SK-N-SH (cell line): Measurements from ENCODE around the gene UBE2Q1. TPM values are rescaled to one million over a fixed set of nuclear protein-coding genes. Genes with fewer than 3 reads are reported as not detected.

ENCODE experiments used
- CTCF ChIA-PET: fragments of 300-600, 350-600 bp; formaldehyde crosslinking; extraction: SDS; loops from one replicate; lab custom pipeline; 2021; lab: Yijun Ruan, JAX
- POLR2A ChIA-PET: fragments of 350-600 bp; sonication (Branson Sonifier 250); formaldehyde crosslinking; extraction: SDS; loops from one replicate; lab custom pipeline; 2020; ENCODE audit warnings: antibody characterized with exemption, inconsistent platforms; lab: Yijun Ruan, JAX
- DNase-seq: peaks from one replicate; pipeline ENCODE4 v3.0.0; 2012
- H2AFZ ChIP-seq: fragments of 200-600 bp; sonication (generic); 2 replicates; pipeline ENCODE4 v1.8.1; 2016; ENCODE audit warnings: antibody characterized with exemption, mild to moderate bottlenecking, low read depth
- H3F3A ChIP-seq: fragments of 200-600 bp; sonication (generic); replicated peaks from 2 replicates; pipeline ENCODE3; 2016; ENCODE audit warnings: antibody characterized with exemption, mild to moderate bottlenecking; ENCODE audit not compliant: insufficient read depth
- H3K27ac ChIP-seq, 2 experiments: fragments of 200-500 bp in 1 of 2; fragments of 200-600 bp in 1 of 2; sonication (Bioruptor generic) in 1 of 2; sonication (generic), shearing (Covaris generic) in 1 of 2; 2 replicates each; pipeline versions ENCODE4 v1.5.1 to v1.6.1; 2014 to 2016; ENCODE audit warnings: low read depth in 2 of 2, inconsistent platforms in 1 of 2, low read length in 1 of 2, mild to moderate bottlenecking in 1 of 2, mixed read lengths in 1 of 2
- H3K27me3 ChIP-seq: fragments of 200-600 bp; sonication (generic), shearing (Covaris generic); 2 replicates; pipeline ENCODE4 v1.6.1; 2016; ENCODE audit warnings: mixed run types; ENCODE audit not compliant: insufficient read depth
- H3K36me3 ChIP-seq, 2 experiments: fragments of 200-500 bp in 1 of 2; fragments of 200-600 bp in 1 of 2; sonication (Bioruptor generic) in 1 of 2; sonication (generic) in 1 of 2; replicated peaks in 1 of 2; 2 replicates each; pipeline versions ENCODE3 to v1.5.1; 2014 to 2016; ENCODE audit warnings: low read length in 1 of 2, mild to moderate bottlenecking in 1 of 2; ENCODE audit not compliant: insufficient read depth in 2 of 2, control insufficient read depth in 1 of 2
- H3K4me1 ChIP-seq, 2 experiments: fragments of 200-500 bp in 1 of 2; fragments of 200-600 bp in 1 of 2; sonication (Bioruptor generic) in 1 of 2; sonication (generic), shearing (Covaris generic) in 1 of 2; 2 replicates each; pipeline versions ENCODE4 v1.5.1 to v1.6.1; 2014 to 2016; ENCODE audit warnings: low read depth in 1 of 2, low read length in 1 of 2, mixed run types in 1 of 2; ENCODE audit not compliant: insufficient read depth in 2 of 2, control insufficient read depth in 1 of 2
- H3K4me2 ChIP-seq: fragments of 200-600 bp; sonication (generic), shearing (Covaris generic); 2 replicates; pipeline ENCODE4 v1.6.1; 2017; ENCODE audit warnings: mixed run types
- H3K4me3 ChIP-seq, 2 experiments: fragments of 200-500 bp in 1 of 2; fragments of 200-600 bp in 1 of 2; sonication (Bioruptor generic) in 1 of 2; sonication (generic), shearing (Covaris generic) in 1 of 2; 2 replicates each; pipeline versions ENCODE4 v1.5.1 to v1.8.1; 2014 to 2016; ENCODE audit warnings: low read depth in 2 of 2, inconsistent platforms in 1 of 2, low read length in 1 of 2, mild to moderate bottlenecking in 1 of 2, mixed read lengths in 1 of 2, moderate library complexity in 1 of 2
- H3K79me2 ChIP-seq: fragments of 200-600 bp; sonication (generic); 2 replicates; pipeline ENCODE4 v1.8.1; 2017; ENCODE audit warnings: mild to moderate bottlenecking; ENCODE audit not compliant: insufficient read depth
- H3K9ac ChIP-seq: fragments of 200-600 bp; sonication (generic); 2 replicates; pipeline ENCODE4 v1.6.1; 2017; ENCODE audit warnings: mixed run types
- H3K9me2 ChIP-seq: fragments of 200-600 bp; sonication (generic); 2 replicates; pipeline ENCODE4 v1.6.1; 2017; ENCODE audit warnings: mixed run types
- H3K9me3 ChIP-seq: fragments of 200-600 bp; sonication (generic); 2 replicates; pipeline ENCODE4 v1.6.1; 2017; ENCODE audit warnings: mixed run types, mild to moderate bottlenecking, moderate library complexity
- H4K20me1 ChIP-seq: fragments of 200-600 bp; sonication (generic); 2 replicates; pipeline ENCODE4 v1.6.1; 2017; ENCODE audit warnings: mild to moderate bottlenecking, mixed run types; ENCODE audit not compliant: insufficient read depth
- FOSL2 ChIP-seq: IDR thresholded peaks from 2 replicates; pipeline ENCODE4 v1.4.0; 2012; ENCODE audit warnings: low read depth, mild to moderate bottlenecking, moderate library complexity, borderline replicate concordance
- GABPA ChIP-seq: IDR thresholded peaks from 2 replicates; pipeline ENCODE4 v1.4.0; 2012; ENCODE audit warnings: low read depth, mild to moderate bottlenecking
- IRF3 ChIP-seq: fragments of 150-350 bp; IDR thresholded peaks from 2 replicates; pipeline ENCODE4 v1.6.1; 2016; ENCODE audit warnings: mild to moderate bottlenecking, low read depth, low read length
- JUND ChIP-seq: IDR thresholded peaks from 2 replicates; pipeline ENCODE4 v1.4.0; 2012
- MAX ChIP-seq: IDR thresholded peaks from 2 replicates; pipeline ENCODE4 v1.4.0; 2012; ENCODE audit warnings: low read depth
- MXI1 ChIP-seq: IDR thresholded peaks from 2 replicates; pipeline ENCODE4 v1.6.1; 2012; ENCODE audit warnings: mild to moderate bottlenecking, low read depth, low read length, improper control_type of control experiment
- PBX3 ChIP-seq: IDR thresholded peaks from 2 replicates; pipeline ENCODE4; 2012
- RAD21 ChIP-seq: IDR thresholded peaks from 2 replicates; pipeline ENCODE4 v1.6.1; 2012; ENCODE audit warnings: mild to moderate bottlenecking, low read length
- REST ChIP-seq: IDR thresholded peaks from 2 replicates; pipeline ENCODE4 v1.6.1; 2012; ENCODE audit warnings: mild to moderate bottlenecking, low read depth, low read length, moderate library complexity
- RFX5 ChIP-seq: IDR thresholded peaks from 2 replicates; pipeline ENCODE4 v1.6.1; 2012; ENCODE audit warnings: mild to moderate bottlenecking, improper control_type of control experiment, low read length
- SMC3 ChIP-seq: IDR thresholded peaks from 2 replicates; pipeline ENCODE4 v1.6.1; 2012; ENCODE audit warnings: low read depth, low read length, improper control_type of control experiment
- TAF1 ChIP-seq: IDR thresholded peaks from 2 replicates; pipeline ENCODE4 v1.6.1; 2012; ENCODE audit warnings: low read depth, mild to moderate bottlenecking, low read length, moderate library complexity, borderline replicate concordance
- USF2 ChIP-seq: fragments of 150-350 bp; IDR thresholded peaks from 2 replicates; pipeline ENCODE4 v1.6.1; 2017; ENCODE audit warnings: antibody characterized with exemption, low read length, low read depth, borderline replicate concordance
- WGBS: methylation state at CpG from one replicate; pipeline ENCODE4 v1.1.6; 2017; ENCODE audit warnings: low lambda C conversion rate; 5-methylcytosine and 5-hydroxymethylcytosine counted together
- polyA plus RNA-seq, 3 experiments: library from polyadenylated mRNA; depleted of rRNA; stranded (reverse); fragments of >200 nt; gene quantifications; 2 replicates each; pipeline ENCODE4 v1.2.3, GENCODE V29; 2012

Gene UBE2Q1
- polyA plus RNA-seq, 1 of the 3 experiments (the other 2 are of a cell fraction), result 12.5 TPM

GRCh38 chr1:154607609-154608396 is 49.3 kb upstream of the UBE2Q1 start, which contains the start of gene ADAR (continued):
- TF ChIP-seq USF2 (no peak), MXI1 (no peak), RFX5 (no peak), REST (no peak; the same call in 1 of the 2 replicates), PBX3 (peak; percentile 68)

GRCh38 chr1:154607106-154607608 is 48.7 kb upstream of the UBE2Q1 start:
- H4K20me1 ChIP-seq, result peaks cover 52% of the 10 kb centered on the region
- H3K9ac ChIP-seq, result peak overlapping the region; percentile 99
- TF ChIP-seq FOSL2 (peak; percentile 57; the same call in 1 of the 2 replicates), JUND (peak; percentile 61), SMC3 (no peak), REST (0 out of 2 replicates have a peak, but pooled peaks have one; percentile 28), RFX5 (no peak), TAF1 (no peak), RAD21 (no peak), IRF3 (no peak), GABPA (no peak), MAX (peak; percentile 20; the same call in 1 of the 2 replicates)
- TF ChIP-seq, all 33 proteins: peak for 4

More at GRCh38 chr1:154607106-154607608, 48.7 kb upstream of the UBE2Q1 start:
- H3F3A ChIP-seq, result peaks cover 21% of the 10 kb centered on the region
- no peaks in the 10 kb centered on the region for H3K27me3 ChIP-seq
- CTCF ChIA-PET, result interaction anchor here (0.6 to 1.4 kb wide), 4 partner anchors 17 to 253 kb away, joined by 3 to 4 read pairs (median 3); no protein-coding TSS in a partner anchor
- peak overlapping the region; percentile 82 to 94 for H3K27ac ChIP-seq
- H3K9me3 ChIP-seq, result no peaks in the 10 kb centered on the region
- H3K79me2 ChIP-seq, result peaks cover 91% of the 10 kb centered on the region
- peak overlapping the region; percentile 61 to 83 for H3K4me3 ChIP-seq
- peak overlapping the region; percentile 99 for H3K4me2 ChIP-seq
- WGBS, result 22% methylated on average over 11 of the region's 11 CpGs
- H3K4me1 ChIP-seq, result peaks cover 11 to 14% of the 10 kb centered on the region in 2 experiments
- peak overlapping the region; percentile 37; the same call in 1 of the 2 replicates for H2AFZ ChIP-seq
- POLR2A ChIA-PET, result no interaction called here
- H3K36me3 ChIP-seq, result peaks cover 12 to 20% of the 10 kb centered on the region in 2 experiments
- DNase-seq, result peak; percentile 34
- H3K9me2 ChIP-seq, result no peaks in the 10 kb centered on the region
